Measurements from ENCODE around the gene ADSS1.

ADSS1 gene

GRCh38 chr14:104687601-104688504, 36.2 kb upstream of the ADSS1 start:
- DNase-seq (ENCODE audit: low spot score): no peak

- no peak for DNase-seq (ENCODE audit: low spot score)
Measured at GRCh38 chr14:104688505-104689108, 35.4 kb upstream of the ADSS1 start.

DNA sequence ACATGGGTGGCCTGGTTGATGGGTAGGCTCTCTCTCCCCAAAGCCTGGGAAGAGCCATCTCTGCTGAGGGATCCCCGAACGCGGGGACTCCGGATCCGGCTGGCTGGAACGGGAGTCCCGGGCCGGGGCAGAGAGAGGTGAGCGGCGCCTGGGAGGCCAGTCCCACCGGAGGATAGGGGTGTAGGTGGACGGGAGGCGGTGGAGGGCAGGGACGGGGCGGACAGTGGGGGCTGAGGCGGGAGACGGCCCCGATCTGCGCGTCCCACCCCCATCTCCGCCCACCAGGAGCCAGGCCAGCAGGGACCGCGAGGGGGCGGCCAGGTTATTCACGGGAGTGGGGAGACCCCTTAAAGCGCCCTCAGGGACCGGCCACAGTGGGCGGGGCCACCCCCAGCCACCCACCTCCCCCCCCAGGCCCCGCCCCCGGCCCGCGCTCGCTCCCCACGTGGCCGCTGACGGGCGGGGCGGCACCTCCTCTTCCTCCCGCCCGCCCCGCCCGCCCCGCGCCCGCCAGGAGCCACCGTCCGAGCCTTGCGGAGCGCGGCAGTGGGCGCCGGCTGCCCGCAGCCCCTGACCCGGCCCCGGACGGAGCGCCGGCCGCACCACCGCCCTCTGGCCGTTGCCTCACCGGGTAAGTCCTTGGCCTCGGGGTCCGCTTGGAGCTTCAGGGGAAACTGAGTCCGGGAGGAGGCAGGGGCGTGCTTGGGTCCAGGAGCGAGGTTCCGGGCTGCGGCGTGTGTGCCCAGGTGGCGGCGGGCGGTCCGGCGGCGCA, 34.7 kb upstream of the ADSS1 start, which contains the start of gene INF2:
Gene INF2 (plus strand): TSS at position 510 of the 772 bp plus-strand sequence. CDS start 11,748 bp downstream, outside the sequence.
- peak; percentile 50 for DNase-seq (ENCODE audit: low spot score)

GRCh38 chr14:104689881-104690711, 33.9 kb upstream of the ADSS1 start:
- no peak for DNase-seq (ENCODE audit: low spot score)

DNA sequence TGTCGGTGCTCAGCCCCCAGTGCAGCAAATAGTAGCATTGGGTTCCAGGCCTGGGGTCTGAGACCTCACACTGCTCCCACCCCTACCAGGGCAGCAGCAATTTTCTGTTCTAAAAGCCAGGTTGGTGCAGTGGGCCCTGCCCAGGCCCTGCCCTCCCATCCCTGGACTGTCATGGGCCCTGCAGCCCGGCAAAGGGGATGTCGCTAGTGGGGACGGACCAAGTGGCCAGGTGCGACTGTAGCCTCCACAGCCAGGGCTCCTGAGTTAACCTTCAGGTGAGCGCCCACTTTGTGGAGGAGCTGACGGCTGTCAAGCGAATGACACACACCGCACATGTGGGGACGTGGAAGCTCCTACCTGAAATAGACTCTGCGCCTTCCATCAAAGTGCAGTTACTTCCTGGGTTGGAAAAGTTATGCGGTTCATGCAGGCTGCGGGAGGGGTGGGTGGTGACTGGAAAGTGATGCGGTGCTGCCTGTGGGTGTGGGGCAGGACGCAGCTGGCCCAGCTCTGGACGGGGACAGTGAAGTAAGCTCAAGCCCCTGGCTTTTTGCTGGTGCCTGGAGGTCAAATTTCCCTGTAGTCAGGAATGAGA, 33.1 kb upstream of the ADSS1 start:
- DNase-seq (ENCODE audit: low spot score): no peak

DNA sequence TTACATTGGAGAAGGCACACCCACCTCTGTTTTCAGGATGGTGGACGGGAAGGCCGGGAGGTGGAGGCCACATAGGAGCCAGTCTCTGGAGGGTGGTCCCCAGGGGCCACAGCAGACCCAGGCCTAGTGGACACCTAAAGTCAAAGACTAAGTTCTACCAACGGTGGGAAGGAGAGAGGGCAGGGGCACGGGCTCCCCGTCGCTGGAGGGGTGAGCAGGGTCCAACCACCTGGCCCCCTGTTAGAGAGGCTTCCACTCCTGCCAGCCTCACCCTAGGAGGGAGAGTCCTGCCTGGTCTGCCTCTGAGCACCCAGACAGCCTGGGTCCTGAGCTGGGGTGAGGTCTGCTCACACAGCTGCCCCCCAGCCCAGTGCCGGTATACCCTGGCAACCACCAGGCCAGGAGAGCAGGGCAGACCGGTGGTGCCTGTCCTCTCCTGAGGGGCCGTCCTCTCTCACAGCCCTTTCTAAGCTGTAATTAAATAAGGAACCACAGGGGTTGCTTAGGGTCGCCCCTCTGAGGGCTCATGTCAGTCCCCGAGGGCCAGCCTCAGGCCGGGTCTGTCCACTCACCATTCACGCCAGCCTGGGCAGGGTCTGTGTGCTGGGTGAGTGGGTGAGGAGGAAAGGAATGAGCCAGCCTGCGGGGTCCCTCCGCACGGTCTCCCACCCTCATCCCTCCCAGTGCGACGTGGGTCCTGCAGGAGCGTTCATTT, 32.3 kb upstream of the ADSS1 start:
- DNase-seq (ENCODE audit: low spot score): no peak

- DNase-seq (ENCODE audit: low spot score): no peak
Measured at GRCh38 chr14:104692261-104692938, 31.6 kb upstream of the ADSS1 start.

GRCh38 chr14:104692939-104693315, 31.1 kb upstream of the ADSS1 start:
- DNase-seq (ENCODE audit: low spot score): no peak

DNA sequence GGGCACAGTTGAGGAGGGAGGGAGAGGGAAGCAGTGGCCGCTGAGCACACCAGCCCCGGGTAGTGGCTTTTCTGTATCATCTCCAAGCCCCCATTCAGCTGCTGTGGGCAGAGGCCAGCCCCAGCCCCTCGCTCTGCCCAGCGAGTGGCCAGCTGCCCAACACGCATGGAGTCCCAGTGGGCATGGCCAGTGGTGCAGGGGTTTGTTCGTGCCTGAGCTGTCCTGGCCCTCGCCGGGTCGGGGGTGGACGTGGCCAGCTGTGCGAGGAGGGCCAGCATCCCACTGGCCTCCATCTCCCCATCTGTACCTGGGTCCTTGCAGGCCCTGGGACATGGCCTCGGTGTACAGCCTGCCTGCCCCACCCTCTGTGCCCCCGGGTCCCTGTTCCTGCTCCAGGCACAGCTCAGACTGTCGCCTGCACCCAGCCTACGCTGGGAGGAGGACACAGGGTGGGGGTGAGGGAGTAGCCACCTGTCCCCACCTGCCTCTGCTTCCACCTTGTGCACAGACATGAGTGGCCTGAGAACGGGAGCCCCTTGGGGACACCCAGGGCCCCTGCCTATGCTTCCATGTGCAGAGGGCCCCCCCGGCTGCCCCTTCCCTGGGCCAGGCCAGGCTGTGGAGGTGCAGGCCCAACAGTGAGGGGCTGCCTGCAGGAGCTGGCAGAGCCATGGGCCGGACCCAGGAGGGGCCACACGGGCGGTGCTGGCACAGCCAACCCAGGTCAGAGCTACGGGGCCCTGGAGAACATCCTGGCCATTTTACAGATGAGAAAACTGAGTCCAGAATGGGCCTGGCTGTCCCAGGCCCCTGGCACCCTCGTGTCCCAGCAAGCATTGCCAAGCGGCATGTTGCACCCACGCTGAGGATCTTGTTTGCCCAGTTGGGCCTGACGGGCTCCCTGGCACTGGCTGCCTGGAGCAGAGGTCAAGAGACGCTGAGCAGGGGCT, 30.3 kb upstream of the ADSS1 start:
- no peak for DNase-seq (ENCODE audit: low spot score)

DNA sequence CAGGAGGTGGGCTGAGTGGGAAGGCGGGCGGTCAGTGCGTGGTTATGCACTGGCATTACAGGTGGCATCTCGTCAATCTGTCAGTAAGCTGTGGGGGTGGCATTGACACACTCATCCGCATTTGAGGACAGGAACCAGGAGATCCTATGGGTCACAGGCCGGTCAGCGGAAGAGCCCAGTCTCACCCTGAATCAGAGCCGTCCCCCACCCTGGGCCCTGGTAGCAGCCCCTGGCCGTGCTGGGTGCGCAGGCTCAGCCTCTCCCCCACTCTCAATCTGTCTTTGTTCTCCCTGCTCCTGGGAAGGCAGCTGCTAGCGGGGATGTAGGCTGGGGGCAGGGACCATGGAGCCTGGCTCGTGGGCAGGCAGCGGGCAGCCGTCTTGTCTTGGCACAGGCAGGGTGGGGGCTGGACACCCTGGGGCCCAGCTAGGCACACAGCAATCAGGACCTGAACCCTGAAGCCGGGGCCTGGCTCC, 29.5 kb upstream of the ADSS1 start:
- DNase-seq (ENCODE audit: low spot score): no peak

- DNase-seq (ENCODE audit: low spot score): no peak
Measured at GRCh38 chr14:104694991-104695659, 28.9 kb upstream of the ADSS1 start.

DNA sequence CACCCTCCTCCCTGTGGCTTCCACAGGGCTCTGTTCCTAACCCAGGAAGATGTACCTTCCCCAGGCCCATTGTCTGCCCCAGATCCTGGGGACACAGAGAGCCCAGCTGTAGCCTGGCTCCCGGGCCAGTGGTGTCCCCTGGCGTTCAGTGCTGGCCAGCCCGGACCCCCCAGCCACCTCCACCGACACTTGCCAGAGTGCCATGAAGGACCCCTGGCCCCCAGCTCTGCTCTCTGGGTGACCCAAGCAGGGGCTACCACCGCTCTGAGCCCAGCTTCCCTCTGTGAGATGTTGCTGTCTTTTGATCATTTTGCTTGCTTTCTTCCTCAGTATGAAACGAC, 28.4 kb upstream of the ADSS1 start:
- no peak for DNase-seq (ENCODE audit: low spot score)

- no peak for DNase-seq (ENCODE audit: low spot score)
Measured at GRCh38 chr14:104696671-104697316, 27.2 kb upstream of the ADSS1 start.

GRCh38 chr14:104697317-104697703, 26.7 kb upstream of the ADSS1 start:
- no peak for DNase-seq (ENCODE audit: low spot score)

DNA sequence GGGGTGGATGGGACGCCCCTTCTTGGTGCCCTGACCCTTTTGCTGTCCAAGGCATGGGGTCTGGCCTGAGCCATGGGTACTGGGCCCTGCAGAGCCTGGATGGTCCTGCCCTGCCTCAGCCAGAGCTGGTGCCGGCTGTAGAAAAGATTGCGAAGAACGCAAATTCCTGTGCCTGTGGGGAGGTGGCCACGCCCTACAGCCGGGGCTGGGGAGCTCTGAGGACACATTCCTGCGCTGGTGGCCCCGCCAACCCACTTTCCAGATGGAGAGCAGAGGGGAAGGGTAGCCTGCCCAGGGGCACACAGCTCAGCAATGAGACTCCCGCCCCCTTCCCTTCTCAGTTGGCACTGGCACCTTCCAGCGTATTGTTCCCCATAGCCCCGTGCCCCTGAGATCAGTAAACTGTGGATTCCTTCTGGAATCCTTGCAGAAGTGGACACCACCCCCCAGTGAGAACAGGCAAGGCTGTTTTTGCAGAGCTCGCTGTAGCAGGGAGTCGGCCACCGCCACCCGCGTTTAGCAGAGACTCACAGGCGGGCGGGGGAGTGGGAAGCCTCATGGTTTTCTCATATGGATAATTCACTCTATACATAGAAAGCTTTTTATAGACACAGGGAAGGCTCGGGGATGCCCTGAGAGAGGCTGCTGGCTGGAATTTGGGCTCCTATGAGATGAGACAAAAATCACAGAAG, 26.0 kb upstream of the ADSS1 start:
- no peak for DNase-seq (ENCODE audit: low spot score)

DNA sequence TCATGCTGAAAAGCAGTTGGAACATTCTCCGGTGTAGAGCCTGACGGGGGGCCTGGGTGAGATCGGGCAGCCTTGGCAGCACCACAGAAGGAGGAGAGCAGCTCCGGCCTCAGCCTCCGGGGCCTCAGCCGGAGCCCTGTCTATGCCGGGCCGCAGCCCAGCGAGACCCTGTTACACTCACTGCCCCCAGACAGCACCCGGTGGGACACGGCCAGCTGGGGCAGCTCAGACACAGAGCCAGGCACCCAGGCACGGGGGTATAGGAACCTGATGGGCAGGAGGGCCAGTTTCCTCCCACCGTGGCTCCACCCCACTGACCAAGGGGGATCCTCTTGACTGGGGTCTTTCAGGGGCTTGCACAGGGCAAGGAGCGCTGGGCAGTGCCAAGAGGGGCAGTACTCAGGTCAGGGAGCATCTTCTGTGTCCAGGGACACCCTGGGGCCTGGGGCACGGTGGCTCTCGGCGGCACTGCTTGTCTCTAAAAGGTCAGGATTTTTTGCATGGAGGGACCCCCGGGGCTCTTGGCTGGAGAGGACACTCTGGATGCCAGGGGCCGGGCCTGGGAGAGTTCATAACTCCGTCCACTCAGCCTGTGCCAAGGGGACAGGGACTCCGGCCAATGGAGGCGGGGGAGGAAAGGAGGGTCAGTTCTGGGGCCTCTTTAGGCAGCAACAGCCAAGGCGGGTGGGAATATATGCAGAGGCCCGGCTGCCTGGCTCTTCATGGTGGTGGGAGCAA, 25.2 kb upstream of the ADSS1 start:
- DNase-seq (ENCODE audit: low spot score): no peak

DNA sequence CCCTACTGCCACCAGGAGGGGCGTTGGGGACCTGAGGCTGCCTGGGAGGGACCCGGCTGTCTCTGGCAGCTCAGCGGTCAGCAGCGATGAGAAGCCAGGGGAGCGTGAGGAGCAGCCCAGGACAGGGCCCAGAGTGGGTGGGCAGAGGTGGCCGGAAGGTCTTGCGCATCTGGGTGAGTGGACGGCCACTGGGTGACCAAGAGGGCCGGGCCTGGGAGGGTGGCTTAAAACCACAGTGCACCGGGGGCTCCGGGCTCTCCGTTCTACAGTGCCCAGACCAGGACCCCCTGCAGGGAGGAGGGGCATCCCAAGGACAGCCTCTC, 24.6 kb upstream of the ADSS1 start:
- DNase-seq (ENCODE audit: low spot score): no peak

Data from cerebellar cortex (tissue), 1 donor.